ENCODE results near the gene LRBA.

LRBA gene

DNA sequence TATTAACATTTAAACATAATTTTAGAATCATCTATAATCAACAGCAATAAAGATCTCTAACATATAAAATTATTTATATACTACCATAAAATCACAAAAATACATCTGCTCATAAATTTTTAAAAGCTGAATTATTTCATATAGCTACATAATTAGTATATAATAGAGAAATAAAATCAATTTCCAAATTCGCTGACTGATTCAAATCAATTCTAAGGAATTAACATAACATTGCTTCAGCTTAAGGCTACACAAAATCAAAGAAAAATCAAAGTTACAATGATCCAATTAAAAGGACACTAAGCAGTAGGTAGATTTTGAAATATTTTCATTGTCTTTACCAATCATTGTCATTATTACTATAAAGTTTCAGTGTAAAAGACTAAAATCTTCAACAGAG lies 194.7 kb downstream of the LRBA start:
- DNase-seq (ENCODE audit: low read depth): no peak
- TF ChIP-seq, protein P1, sequence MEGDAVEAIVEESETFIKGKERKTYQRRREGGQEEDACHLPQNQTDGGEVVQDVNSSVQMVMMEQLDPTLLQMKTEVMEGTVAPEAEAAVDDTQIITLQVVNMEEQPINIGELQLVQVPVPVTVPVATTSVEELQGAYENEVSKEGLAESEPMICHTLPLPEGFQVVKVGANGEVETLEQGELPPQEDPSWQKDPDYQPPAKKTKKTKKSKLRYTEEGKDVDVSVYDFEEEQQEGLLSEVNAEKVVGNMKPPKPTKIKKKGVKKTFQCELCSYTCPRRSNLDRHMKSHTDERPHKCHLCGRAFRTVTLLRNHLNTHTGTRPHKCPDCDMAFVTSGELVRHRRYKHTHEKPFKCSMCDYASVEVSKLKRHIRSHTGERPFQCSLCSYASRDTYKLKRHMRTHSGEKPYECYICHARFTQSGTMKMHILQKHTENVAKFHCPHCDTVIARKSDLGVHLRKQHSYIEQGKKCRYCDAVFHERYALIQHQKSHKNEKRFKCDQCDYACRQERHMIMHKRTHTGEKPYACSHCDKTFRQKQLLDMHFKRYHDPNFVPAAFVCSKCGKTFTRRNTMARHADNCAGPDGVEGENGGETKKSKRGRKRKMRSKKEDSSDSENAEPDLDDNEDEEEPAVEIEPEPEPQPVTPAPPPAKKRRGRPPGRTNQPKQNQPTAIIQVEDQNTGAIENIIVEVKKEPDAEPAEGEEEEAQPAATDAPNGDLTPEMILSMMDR (IDR thresholded peaks at IDR 0.05; ENCODE audit: insufficient read depth, low read depth, low read length, missing control alignments): no peak
- no peak overlapping the region for H3K4me3 ChIP-seq (ENCODE audit: low read depth, low read length)

DNA sequence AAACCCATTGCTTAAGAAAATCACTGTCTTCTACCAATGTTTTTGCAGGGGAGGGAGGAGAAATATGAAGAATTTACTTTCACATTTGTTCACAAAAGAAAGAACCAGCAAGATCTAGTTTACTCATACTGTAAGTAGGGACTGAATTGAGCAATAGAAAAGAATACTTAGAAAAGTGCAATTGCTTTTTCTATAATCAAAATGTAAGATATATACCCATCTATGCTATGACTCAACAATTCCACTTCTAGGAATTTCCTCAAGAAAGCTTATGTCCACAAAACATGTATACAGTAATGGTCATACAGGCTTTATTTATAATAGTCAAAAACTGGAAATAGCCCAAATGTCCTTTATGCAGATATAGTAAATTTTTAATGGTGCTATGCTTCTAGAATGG lies 196.4 kb downstream of the LRBA start:
- no peak overlapping the region for H3K4me3 ChIP-seq (ENCODE audit: low read depth, low read length)
- no peak for DNase-seq (ENCODE audit: low read depth)
- TF ChIP-seq, protein P1 (IDR thresholded peaks at IDR 0.05; ENCODE audit: insufficient read depth, low read depth, low read length, missing control alignments): no peak

DNA sequence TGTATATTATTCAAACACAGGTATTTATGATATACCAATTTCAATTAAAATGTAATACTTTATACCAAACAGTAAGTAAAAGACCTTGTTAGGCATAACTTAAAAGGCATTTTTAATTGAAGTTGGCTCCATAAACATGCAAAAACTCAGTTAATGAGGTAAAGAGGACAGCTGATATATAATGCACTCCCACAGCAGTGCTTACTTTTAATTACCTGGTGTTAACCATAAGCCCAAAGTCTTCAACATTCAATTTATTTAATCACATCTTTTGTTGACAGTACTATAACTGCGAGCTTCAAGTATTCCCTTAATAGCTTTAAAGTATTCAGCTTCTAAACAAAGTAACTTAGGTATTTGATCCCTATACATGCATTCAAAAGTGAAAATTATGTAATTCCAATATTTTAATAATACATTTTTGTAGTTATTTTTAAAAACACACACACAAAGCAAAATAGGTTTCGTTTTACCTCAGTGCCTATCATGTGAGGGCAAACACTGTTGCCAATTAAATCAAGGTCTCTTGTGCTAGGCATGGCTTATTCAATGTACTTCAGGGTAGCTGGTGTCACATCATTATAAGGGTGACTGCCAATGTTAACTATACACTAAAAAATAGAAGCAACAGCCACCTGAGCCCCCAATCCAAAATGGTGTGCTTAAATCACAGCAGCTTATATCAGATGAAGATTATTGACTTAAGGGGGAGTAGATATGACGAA lies 197.1 kb downstream of the LRBA start:
- TF ChIP-seq, protein P1 (IDR thresholded peaks at IDR 0.05; ENCODE audit: insufficient read depth, low read depth, low read length, missing control alignments): no peak
- DNase-seq (ENCODE audit: low read depth): no peak

DNA sequence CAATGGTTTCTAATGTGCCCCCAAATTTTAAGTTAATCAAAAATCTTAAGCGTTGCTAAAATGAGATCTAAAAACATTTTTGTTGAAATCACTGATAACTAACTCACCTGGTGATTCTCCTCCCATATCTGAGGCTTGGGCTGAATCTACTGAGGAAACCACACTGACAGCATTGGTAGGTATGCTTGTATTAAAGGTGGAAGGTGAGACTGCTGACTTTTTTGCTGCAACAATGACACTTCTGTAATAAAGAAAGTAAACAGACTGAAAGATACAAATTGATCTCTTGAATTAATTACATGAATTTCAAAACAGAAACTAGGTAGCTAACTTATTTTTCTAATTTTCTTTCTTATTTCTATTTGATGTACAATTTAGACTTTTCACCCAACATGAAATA lies 198.1 kb downstream of the LRBA start:
- TF ChIP-seq, protein P1 (IDR thresholded peaks at IDR 0.05; ENCODE audit: insufficient read depth, low read depth, low read length, missing control alignments): no peak
- H3K4me3 ChIP-seq (ENCODE audit: low read depth, low read length): no peak overlapping the region
- DNase-seq (ENCODE audit: low read depth): no peak

More for the DNA sequence above, 197.1 kb downstream of the LRBA start:
- no peak overlapping the region for H3K4me3 ChIP-seq (ENCODE audit: low read depth, low read length)

DNA sequence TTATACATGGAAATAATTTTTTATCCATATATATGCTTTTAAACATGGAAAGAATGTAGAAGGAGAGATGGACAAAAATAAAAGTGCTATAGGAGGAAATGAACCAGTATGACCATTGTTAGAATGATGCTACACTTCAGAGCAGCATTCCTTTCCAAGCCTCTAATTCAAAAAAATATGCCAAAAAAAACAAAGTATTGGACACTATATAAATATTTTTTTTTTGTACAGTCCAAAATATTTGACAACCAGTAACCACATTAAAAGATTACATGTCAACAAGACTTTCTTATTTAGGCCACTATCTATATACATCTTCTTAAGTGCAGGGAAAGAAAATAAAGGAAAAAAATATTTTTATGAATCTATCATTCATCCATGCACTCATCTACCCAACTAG lies 198.6 kb downstream of the LRBA start:
- TF ChIP-seq, protein P1 (IDR thresholded peaks at IDR 0.05; ENCODE audit: insufficient read depth, low read depth, low read length, missing control alignments): no peak
- DNase-seq (ENCODE audit: low read depth): no peak
- no peak overlapping the region for H3K4me3 ChIP-seq (ENCODE audit: low read depth, low read length)

DNA sequence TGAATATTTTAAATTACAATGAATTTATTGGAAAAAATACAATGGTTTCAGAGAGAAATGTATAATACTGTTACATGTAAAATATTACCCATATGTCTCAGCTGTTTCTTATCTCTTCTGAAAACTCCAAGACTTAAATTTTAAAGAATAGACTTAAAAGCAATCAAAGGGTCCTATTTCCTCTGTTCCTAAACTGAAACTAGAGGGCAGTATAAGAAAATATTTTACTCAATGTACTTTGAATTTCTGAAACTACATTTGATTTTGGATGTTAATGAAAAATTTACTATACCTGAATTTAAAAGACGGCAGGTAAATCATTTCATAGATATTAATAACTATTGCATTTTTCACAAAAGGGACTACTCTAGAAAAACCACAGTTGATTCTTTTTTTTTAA lies 200.2 kb downstream of the LRBA start:
- no peak for DNase-seq (ENCODE audit: low read depth)
- no peak overlapping the region for H3K4me3 ChIP-seq (ENCODE audit: low read depth, low read length)
- TF ChIP-seq, protein P1 (IDR thresholded peaks at IDR 0.05; ENCODE audit: insufficient read depth, low read depth, low read length, missing control alignments): no peak

Measured in GM12865 (cell line).